ENCODE data around the gene RRBP1.

RRBP1 gene

DNA sequence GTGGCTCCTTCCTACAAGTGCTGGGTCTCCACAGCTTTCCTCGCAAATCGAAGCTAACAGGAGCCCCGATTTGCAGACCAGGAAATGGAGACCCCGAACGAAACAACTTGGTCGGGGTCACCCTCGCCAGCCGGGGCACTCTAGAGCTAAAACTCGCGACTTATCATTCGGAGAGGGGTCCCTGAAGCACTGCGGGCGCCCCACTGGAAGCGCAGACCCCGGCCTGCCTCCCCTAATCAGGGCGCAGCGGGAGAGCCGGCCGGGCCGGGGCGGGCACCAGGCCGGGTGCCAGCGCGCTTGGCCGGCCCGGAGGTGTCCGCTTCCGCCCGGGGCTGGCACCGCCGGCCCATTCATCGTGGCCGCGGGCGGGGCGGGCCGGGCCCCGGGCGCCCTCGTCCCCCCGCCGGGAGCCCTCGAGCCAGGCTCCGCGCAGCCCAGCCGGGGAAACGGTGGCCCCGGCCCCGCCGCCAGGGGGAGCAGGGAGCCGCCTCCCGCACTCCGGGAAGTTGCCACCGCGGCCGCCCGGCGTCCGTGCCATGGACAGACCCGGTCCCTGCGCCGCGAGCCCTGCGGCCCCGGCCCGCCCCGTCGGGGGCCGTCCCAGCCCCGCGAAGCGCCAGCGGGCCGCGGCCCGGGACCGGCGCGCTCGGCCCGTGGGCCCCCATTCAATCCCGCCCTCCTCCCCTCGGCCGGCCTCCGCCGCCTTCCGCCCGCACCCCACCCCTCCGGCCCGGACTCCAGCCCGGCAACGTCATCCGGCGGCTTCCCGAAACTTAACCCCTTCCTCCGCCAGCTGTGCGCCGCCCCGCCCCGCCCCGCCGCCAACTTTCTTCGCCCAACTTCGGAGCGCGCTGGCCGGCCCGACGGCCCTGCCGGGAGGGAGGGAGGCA, 961 bp downstream of the RRBP1 start:
- peak; percentile 47 for DNase-seq (ENCODE audit: low read depth)

DNA sequence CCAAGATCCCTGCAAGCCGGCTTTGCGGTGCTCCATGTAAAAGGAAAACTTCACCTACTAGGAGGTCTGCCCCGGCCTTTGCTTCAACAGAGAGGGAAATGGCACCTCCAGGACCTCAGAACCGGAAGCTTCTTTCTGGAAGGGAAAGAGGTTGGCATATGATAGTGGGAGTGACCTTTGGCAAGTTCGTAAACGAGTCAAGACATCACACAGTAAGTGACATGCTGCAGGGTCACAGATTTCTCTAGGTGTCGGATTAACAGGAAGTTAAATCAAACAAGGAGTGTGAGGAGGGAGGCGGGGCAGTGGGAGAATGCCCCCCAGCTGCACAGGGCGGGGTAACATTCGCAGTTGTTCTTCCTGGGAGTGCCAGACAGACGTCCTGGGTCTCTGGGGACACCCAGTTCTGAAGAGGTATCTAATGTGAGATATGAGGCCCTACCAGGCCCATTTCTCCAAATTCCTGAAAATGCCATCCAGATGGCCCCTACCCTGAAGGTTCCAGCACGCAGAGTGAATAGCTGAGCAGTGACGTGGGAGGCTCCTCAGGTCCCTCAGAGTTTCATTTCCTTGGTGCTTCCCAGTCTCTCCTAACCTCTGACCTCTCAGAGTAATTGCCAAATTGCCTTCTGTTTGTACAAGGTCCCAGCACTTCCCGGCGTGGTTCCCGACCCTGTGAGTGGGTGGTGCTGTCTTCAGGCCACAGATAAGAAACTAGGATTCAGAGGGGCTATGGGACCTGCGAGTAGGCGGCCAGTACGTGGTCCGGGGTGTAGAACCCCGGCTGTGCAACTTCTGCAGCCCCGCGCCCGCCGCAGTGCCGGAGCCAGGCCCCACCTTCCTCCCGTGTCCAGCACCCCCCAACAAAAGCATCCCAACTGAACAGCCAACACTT, 1.9 kb downstream of the RRBP1 start:
- DNase-seq (ENCODE audit: low read depth): no peak

DNA sequence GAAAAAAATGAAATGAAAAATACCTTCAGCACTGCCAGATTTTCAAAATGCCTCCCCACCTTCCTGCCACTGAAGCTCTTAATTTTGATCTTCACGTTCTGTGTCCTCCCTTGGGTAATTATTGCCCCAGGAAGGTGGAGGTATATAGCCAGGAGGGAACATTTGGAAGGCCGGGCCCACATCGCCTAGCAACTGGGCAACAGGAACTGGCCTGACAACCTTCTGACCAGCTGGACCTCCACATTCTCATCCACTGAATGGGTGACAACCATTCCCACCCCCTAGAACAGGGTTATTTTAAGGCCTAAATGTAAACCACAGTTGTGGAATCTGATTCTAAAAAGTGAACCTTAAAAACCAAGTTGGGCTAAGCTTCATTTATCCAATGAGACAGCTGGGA, 3.2 kb downstream of the RRBP1 start:
- DNase-seq (ENCODE audit: low read depth): no peak

DNA sequence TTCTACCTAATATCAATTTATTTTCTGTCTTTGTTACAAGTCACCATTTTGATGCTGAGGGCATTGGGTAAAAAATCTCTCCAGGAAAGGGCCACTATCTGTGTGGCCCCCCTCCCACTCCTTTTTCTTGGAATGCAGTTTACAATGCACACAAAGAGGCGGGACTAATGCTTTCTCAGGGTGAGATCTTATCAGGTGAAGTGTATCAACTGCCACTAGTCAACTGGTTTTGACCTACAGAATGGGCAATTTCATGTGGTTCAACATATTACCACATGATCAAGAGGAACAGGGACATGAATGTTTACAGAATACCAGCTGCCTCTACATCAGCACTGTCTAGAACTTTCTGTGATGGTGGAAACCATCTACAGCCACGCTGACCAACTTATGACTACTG, 3.7 kb downstream of the RRBP1 start:
- no peak for DNase-seq (ENCODE audit: low read depth)

DNA sequence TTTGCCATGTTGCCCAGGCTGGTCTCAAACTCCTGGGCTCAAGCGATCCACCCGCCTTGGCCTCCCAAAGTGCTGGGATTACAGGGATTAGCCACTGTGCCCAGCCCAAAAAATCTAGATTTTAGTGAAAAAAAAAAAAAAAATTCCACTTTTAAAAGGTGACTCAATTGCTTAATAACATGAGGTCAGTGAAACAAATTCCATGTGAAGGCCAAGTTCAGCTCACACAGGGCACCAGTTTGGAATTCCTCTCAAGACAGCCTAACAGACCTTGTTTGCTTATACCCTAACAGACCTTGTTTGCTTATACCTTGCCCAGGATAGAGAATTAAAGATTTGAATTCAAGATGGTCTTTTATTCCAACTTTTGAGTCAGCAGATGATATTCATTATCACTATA, 5.1 kb downstream of the RRBP1 start:
- DNase-seq (ENCODE audit: low read depth): no peak

DNA sequence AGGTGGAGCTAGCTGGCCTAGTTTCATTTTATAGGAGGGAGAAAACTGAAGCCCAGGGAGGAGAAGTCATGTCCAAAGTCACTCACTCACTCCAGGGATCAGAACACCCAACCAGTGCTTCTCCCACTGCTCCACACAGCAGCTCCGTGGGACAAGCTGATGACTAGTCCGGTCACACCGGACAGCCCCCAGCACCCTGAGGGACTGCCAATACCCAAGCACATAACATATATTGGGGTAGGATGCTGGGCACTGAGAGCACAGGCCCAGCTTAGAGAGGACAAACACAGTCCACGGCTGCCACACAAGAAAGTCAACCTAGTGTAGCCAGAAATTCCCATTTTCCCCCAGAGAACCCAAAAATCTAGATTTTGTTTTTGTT, 5.7 kb downstream of the RRBP1 start:
- no peak for DNase-seq (ENCODE audit: low read depth)

DNA sequence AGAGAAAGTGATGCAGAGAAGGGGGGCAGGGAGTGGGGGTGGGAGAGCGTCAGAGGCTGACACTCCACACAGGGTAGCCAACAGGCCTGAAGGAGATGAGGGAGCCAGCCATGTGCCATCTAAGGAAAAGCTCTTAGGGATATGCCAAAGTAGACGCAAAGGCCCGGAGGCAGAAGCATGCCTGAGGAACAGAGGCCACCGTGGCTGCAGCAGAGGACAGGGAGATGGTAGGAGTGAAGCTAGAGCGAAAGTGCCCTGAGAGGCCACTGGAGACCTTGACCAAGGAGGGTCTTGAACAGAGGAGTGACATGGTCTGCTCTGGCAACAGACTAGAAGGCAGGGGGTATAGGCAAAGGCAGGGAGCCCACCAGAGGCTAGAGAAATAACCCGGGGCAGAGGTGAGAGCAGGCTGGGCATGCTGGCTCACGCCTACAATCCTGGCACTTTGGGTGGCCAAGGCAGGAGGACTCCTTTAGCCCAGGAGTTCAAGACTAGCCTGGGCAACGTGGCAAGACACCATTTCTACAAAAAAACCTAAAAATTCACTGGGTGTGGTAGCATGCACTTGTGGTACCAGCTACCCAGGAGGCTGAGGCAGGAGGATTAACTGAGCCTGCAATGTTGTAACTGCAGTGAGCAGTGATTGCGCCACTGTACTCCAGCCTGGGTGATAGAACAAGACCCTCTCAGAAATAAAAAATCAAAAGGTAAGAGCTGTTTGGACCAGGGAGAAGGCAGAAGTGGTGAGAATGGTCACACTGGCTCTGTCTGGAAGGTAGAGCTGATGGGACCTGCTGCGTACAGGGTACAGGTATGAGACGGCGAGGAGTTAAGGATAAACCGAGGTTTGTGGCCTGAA, 6.3 kb downstream of the RRBP1 start:
- no peak for DNase-seq (ENCODE audit: low read depth)

DNA sequence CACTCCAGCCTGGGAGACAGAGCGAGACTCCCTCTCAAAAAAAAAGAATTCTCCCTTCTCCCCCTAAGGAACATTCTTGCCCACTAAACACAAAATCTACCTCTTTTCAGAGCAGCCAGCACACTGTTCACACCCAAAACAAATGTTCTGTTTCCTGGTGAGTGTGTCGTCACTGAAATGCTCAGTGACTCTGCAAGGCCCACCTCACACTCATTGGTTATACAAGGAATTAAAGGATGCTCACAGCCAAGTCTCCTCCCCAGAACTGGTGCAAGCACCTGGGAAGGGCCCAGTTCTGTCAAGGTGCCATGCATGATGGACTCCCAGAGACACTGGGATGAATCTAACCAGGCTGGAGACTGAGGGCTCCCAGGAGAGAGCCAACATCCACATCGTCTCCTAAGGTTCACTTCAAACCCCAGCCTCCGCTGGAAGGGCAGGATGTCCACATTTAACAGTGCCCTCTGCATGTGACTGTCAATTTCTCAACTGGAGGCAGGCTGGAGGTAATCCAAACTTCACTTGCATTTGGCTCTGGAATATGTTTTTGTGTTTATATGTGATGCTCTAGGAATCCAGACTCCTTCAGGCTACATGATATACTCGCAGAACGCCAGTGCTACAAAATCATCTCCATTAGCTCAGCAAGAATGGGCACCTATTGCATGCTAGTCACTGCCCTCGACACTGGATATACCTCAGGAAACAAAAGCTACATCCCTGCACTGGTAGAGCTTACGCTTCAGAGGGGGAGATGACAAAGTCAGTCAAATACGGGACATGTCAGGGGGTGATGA, 7.1 kb downstream of the RRBP1 start:
- peak; percentile 36 for DNase-seq (ENCODE audit: low read depth)

DNA sequence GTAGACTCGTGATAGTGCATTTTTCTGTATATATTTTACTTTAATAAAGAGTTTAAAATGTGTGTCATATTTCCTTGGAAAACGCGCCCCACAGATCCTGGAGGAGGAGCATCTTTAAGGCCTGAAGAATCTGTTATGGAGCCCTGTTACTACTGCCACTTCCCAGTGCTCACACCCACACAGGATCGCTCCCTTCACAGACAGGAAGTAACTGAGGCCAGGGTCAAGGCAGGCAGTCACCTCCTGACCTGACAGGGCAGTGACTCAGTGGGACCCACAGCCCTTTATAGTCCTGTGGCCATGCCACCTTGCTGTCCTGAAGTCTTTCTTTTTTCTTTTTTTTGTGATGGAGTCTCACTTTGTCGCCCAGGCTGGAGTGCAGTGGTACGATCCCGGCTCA, 9.0 kb downstream of the RRBP1 start:
- no peak for DNase-seq (ENCODE audit: low read depth)

DNA sequence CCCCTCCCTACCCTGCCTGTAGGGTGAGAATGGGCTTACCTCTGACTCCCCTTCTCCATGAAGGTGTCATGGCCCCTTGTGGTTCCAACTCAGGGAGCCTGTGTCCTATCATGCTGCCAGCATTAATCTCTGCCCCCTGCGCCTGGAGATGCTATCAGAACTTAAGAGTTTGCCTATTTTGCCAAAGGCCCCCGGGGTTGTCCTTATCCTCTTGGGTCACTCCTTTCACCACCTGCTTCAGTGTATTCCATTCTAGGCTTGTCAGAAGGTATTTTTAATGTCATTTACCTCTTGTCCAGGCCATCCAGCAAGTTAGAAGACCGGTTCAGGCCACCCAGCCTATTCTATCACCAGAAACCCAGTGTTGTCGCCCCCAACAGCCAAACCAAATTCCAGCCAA, 10.5 kb downstream of the RRBP1 start:
- DNase-seq (ENCODE audit: low read depth): no peak

DNA sequence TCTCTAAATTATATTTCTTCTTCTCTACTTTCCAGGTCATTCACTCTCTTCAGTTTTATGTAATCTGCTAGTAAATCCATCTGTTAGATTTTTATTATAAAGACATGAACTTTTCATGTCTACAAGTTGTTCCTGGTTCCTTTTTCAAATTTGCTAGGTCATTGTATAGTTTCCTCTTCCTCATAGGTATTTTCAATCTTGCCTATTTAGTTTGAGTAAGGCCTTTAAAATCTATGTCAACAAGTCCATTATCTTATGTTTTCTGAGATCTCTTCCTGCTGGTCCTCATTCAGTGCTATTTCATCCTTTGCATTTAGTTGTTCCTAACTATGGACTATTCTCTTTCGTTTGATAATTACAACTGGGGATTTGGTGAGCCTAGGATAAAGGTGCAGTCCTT, 11.0 kb downstream of the RRBP1 start:
- DNase-seq (ENCODE audit: low read depth): no peak

DNA sequence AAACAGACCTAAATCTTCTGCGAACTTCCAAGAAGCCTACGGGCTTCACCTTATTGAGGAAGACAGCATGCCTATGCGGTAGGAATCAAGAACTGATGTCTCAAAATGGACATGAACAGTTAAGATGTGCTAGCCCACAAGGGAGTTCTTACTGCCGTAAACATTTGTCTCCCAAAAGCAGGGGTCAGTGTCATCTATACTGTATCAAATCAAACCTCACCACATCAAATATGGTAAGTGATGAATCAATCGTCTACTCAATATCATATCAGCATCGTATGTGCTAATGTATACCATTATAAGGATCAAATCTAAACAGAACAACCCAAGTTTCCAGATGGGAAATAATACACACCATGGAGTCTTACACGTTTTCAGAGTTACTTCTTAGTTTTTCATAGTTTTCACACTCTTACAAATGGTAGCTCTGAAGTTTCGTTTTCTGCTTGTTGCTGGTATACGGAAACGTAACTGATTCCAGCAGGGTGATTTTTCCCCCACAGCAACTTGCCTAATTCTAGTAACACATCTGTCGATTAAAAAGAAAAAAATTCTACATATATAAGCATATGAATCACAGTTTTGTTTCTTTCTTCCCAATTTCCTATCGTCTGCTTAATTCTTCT, 12.6 kb downstream of the RRBP1 start:
- DNase-seq (ENCODE audit: low read depth): no peak

DNA sequence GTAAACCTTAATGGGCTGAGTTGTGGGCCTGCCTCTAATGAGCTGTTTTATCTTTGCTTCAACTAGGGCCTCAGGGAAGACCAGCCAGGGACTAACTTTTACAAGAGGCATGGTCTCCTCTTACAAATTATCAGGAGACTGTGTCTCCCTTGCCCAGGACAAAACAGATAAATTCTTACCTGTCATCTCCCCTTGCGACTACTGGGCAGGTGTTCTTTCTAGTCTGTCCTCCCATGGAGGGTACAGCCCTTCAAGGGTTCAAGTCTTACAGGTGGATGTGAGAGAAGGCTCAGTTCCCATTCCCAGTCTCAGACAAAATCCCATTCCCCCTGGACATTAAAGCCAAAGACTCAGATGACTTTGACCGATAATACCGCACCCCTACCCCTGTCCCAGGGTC, 13.6 kb downstream of the RRBP1 start:
- no peak for DNase-seq (ENCODE audit: low read depth)

DNA sequence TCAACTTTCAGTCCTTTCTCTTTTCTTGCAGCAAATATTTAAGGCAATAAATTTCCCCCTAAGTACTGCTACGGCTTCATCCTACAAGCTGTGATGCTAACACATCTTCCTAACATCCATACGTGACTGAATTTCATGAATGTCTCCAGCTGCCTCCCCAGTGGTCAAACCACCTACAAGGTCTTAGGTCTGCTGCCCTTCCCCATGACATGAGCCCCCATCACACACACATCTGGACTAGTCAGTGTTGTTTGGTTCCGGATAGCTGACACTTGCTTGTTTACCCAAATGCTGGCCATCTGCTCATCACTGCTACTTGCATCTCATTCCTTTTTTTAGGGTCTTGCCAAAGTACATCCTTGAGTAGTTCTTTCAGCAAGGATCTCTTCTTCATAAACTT, 14.6 kb downstream of the RRBP1 start:
- DNase-seq (ENCODE audit: low read depth): no peak

DNA sequence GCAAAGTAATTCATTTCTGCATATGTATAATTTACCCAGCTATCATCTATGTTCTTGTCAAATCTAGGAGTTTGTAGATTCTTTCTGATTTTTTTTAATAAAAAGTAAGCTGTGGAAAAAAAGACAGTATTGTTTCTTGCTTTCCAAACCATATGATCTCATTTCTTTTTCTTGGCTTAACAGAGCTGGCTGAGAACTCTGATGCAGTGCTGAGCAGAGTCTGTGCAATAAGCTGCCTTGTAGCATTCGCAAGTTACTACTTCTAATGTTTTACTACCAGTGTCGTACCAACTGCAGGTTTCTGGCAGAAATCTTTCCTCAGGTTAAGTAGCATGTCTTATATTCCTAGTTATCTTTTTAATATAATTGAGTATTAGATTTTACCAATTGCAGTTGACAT, 15.6 kb downstream of the RRBP1 start:
- DNase-seq (ENCODE audit: low read depth): peak; percentile 57

DNA sequence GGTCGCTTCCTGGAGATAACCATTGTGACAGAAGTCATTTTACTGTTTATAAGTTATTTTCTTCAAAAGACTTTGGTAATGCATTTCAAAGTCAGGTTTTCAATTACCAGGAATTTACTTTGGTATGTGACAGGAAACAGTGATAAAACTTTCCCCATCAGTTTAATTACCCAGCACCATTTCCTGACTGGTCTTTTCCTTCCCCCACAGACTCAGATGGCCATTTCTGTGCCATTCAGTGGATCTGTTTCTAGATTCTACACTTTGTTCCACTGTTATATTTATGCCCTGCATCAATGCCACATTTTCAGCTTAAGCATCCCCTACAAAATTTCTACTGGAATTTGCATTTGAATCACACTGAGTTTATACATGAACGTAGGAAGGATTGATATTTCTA, 16.3 kb downstream of the RRBP1 start:
- DNase-seq (ENCODE audit: low read depth): no peak

DNA sequence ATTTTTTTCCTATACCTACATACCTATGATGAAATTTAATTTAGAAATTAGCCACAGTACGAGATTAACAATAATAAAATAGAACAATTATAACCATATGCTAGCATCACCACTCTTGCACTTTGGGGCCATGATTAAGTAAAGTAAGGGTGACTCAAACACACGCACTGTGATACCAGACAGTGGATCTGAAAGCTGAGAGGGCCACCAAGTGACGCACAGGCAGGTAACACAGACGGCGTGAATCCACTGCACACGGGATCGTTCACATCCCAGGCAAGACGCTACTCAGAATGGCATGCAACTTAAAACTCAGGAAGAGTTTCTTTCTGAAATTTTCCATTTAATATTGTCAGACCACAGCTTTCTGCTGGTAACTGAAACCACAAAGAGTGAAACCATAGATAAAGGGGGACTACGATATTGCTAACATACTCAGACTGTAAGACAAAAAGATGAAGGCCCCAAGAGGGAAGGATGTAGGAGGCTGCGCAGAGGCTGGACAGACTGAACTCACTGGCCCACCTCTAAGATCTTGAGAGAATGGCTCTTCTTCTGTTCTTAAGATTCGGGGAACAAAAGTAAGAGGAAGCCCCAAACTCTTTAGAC, 17.9 kb downstream of the RRBP1 start:
- no peak for DNase-seq (ENCODE audit: low read depth)

DNA sequence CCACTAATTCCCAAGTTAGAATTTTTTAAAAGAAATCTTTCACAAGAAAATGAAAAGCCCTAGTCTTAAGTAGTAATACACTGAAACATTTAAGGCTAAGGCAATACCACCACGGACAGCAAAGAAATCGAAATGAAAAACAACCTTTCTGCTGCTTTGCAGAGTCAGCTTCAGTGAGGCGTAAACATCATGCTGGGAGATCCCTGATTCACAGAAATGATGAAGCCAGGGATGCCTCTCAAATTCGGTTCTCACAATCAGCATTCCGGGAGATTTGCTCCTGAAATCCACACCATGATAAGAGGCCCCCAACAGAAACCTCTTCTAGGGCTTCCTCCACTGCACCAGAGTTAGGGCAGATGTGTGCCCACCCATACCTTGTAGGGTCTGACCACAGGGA, 18.6 kb downstream of the RRBP1 start:
- DNase-seq (ENCODE audit: low read depth): no peak

DNA sequence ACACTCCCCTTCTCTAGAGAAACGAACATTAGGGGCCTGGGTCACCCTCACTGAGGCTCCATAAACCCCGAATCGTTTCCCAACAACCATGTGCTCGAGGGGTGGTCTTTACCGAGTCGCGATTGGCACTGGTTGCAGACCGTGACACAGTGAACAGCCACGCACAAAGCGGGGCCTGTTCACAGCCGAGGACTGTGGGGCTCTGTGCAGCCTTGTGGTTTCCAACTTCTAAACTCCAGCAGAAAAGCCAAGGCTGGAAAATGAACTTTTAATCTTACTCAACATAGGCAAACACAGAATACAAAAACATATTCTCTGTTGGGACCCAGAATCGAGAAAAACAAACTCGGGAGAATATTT, 19.0 kb downstream of the RRBP1 start:
- DNase-seq (ENCODE audit: low read depth): no peak

DNA sequence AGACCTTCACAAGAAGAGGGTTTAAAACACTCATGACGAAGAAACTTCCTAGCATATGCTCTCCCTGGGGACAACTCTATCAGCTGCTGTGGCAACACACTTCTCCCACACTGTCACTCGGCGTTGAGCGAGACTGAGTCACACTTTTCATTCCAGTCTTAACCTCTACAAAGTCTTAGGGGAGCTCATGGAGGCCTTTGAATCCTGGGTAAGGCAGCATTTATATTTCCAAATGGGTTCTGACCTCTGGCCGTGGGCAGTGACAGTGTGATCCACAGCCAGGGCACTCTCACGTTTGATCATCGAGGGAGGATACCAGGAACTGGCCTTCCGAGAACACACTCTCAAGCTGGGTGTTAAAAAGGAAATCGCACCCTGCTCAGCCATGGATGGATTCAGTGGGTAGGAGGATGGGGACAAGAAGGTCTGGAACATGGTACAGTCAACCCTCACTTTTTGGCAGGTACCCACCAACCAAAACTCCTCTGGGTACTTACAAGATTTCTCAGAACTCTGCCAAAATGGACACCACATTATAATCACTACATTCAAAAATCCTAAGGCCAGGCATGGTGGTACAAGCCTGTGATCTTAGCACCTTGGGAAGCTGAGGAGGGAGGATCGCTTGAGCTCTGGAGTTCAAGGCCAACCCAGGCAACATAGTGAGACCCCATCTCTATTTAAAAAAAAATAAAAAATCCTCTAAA, 19.6 kb downstream of the RRBP1 start:
- DNase-seq (ENCODE audit: low read depth): peak; percentile 47
